Liver (tissue), 9 donors: ENCODE results near the gene WFS1. TPM values are rescaled to one million over a fixed set of nuclear protein-coding genes. Genes with fewer than 3 reads are reported as not detected.

Experiments used
- DNase-seq: peaks from one replicate; pipeline ENCODE4 v3.0.0-alpha.2; 2017; ENCODE audit warnings: low spot score
- H3K27ac ChIP-seq, 2 donors: one replicate each; pipeline ENCODE4 v1.7.0; 2013; ENCODE audit warnings: inconsistent platforms in 2 of 2, low read length in 2 of 2, control low read depth in 1 of 2, low read depth in 1 of 2, mild to moderate bottlenecking in 1 of 2
- H3K27me3 ChIP-seq, 4 donors: one replicate each; pipeline versions ENCODE4 v1.6.1 to v1.7.0; 2013; ENCODE audit warnings: low read length in 3 of 4, inconsistent platforms in 1 of 4, mild to moderate bottlenecking in 1 of 4, moderate library complexity in 1 of 4; ENCODE audit not compliant: control insufficient read depth in 4 of 4, insufficient read depth in 4 of 4
- H3K36me3 ChIP-seq, 4 donors: one replicate each; pipeline versions ENCODE4 v1.6.1 to v1.7.0; 2013; ENCODE audit warnings: low read length in 3 of 4, mild to moderate bottlenecking in 3 of 4, low read depth in 1 of 4, moderate library complexity in 1 of 4; ENCODE audit not compliant: control insufficient read depth in 4 of 4, insufficient read depth in 3 of 4
- H3K4me1 ChIP-seq, 4 donors: one replicate each; pipeline versions ENCODE4 v1.6.1 to v1.7.0; 2013; ENCODE audit warnings: low read length in 3 of 4, mild to moderate bottlenecking in 3 of 4, moderate library complexity in 1 of 4; ENCODE audit not compliant: control insufficient read depth in 4 of 4, insufficient read depth in 4 of 4
- H3K4me3 ChIP-seq, 3 donors: one replicate each; pipeline versions ENCODE4 v1.6.1 to v1.7.0; 2013; ENCODE audit warnings: low read length in 3 of 3, control low read depth in 1 of 3, low read depth in 1 of 3, mild to moderate bottlenecking in 1 of 3
- H3K9ac ChIP-seq, 2 donors: one replicate each; pipeline ENCODE4 v1.7.0; 2013; ENCODE audit warnings: low read length in 2 of 2, mild to moderate bottlenecking in 2 of 2, moderate library complexity in 2 of 2, control low read depth in 1 of 2, low read depth in 1 of 2
- H3K9me3 ChIP-seq, 4 donors: one replicate each; pipeline versions ENCODE4 v1.6.1 to v1.7.0; 2013; ENCODE audit warnings: low read length in 3 of 4; ENCODE audit not compliant: control insufficient read depth in 4 of 4
- CTCF ChIP-seq: fragments of 150-350 bp; IDR thresholded peaks from 2 replicates; pipeline ENCODE4 v1.5.1; 2017; ENCODE audit warnings: improper control_type of control experiment, low read depth, low read length; ENCODE audit not compliant: missing input control
- EGR1 ChIP-seq, 2 donors: IDR thresholded peaks; 2 replicates each; pipeline ENCODE4 v1.6.1; 2016 to 2018; ENCODE audit warnings: antibody characterized with exemption in 2 of 2, low read depth in 2 of 2
- FOXA1 ChIP-seq: IDR thresholded peaks from 2 replicates; pipeline ENCODE4 v1.6.1; 2016; ENCODE audit warnings: antibody characterized with exemption
- FOXA2 ChIP-seq: IDR thresholded peaks from 2 replicates; pipeline ENCODE4 v1.6.1; 2016; ENCODE audit warnings: antibody characterized with exemption
- GABPA ChIP-seq, 2 donors: IDR thresholded peaks in 1 of 2; conservative IDR thresholded peaks in 1 of 2; 2 replicates each; pipeline ENCODE4 v1.6.1; 2016; ENCODE audit warnings: antibody characterized with exemption in 2 of 2, mild to moderate bottlenecking in 1 of 2, moderate library complexity in 1 of 2
- HNF4A ChIP-seq, 2 donors: conservative IDR thresholded peaks; 2 replicates each; pipeline ENCODE4 v1.6.1; 2016; ENCODE audit warnings: antibody characterized with exemption in 2 of 2, mild to moderate bottlenecking in 2 of 2
- HNF4G ChIP-seq: IDR thresholded peaks from 2 replicates; pipeline ENCODE4 v1.6.1; 2016; ENCODE audit warnings: antibody characterized with exemption
- MAX ChIP-seq: IDR thresholded peaks from 2 replicates; pipeline ENCODE4 v1.6.1; 2016; ENCODE audit warnings: antibody characterized with exemption
- NR2F2 ChIP-seq: IDR thresholded peaks from 2 replicates; pipeline ENCODE4 v1.6.1; 2016; ENCODE audit warnings: antibody characterized with exemption
- RAD21 ChIP-seq, 2 donors: IDR thresholded peaks; 2 replicates each; pipeline ENCODE4 v1.6.1; 2016; ENCODE audit warnings: antibody characterized with exemption in 2 of 2, mild to moderate bottlenecking in 2 of 2
- REST ChIP-seq: IDR thresholded peaks from 2 replicates; pipeline ENCODE4 v1.6.1; 2016; ENCODE audit warnings: antibody characterized with exemption, mild to moderate bottlenecking
- RXRA ChIP-seq, 2 donors: IDR thresholded peaks; 2 replicates each; pipeline ENCODE4 v1.6.1; 2017 to 2018; ENCODE audit warnings: antibody characterized with exemption in 2 of 2, mild to moderate bottlenecking in 1 of 2
- SP1 ChIP-seq: IDR thresholded peaks from 2 replicates; pipeline ENCODE4 v1.6.1; 2018; ENCODE audit warnings: antibody characterized with exemption, mild to moderate bottlenecking
- TAF1 ChIP-seq: conservative IDR thresholded peaks from 2 replicates; pipeline ENCODE4 v1.6.1; 2016; ENCODE audit warnings: antibody characterized with exemption, mild to moderate bottlenecking
- ZBTB33 ChIP-seq: IDR thresholded peaks from 2 replicates; pipeline ENCODE4 v1.6.1; 2016; ENCODE audit warnings: antibody characterized with exemption
- WGBS: extraction: QIAGEN DNeasy Blood & Tissue Kit; methylation state at CpG from one replicate; pipeline ENCODE4 v1.1.7; 2013; 5-methylcytosine and 5-hydroxymethylcytosine counted together
- polyA plus RNA-seq, 2 donors: library from polyadenylated mRNA; stranded (reverse) in 1 of 2; unstranded in 1 of 2; fragments of 200-250 nt in 1 of 2; fragments of >200 nt in 1 of 2; fragmentation: Nextera tagmentation in 1 of 2; extraction: Ambion mirVana in 1 of 2; gene quantifications; one replicate each; pipeline versions ENCODE4 v1.2.1 to v1.2.3, GENCODE V29; 2013 to 2015
- total RNA-seq, 2 donors: library from RNA; depleted of rRNA; stranded (reverse); fragments of >200 nt; gene quantifications; one replicate each; pipeline ENCODE4 v1.2.3, GENCODE V29; 2014
- donor health status: healthy.
- donor health status: healthy.
- donor health status: healthy.
- donor health status: healthy.
- donor health status: healthy.

Gene WFS1
- total and polyA plus RNA-seq, 4 donors = 6.0 to 23.9 (median 13.0) TPM

GRCh38 chr4:6270636-6271121, 1.0 kb downstream of the WFS1 start:
- WGBS = 42% methylated on average over 8 of the region's 8 CpGs
- TF ChIP-seq SP1 = no peak
- no peak for TF ChIP-seq REST
- peak in 1 of 2 donors; percentile 10 for TF ChIP-seq RXRA (IDR thresholded peaks at IDR 0.05)
- no peak for TF ChIP-seq FOXA2
- TF ChIP-seq MAX = no peak
- TF ChIP-seq EGR1 (IDR thresholded peaks at IDR 0.05; ENCODE audit: low read depth in 2 of 2) = no peak
- no peak for TF ChIP-seq HNF4A (conservative IDR thresholded peaks at IDR 0.05)
- Histone ChIP-seq H3K4me3 (peak overlapping the region; percentile 34 to 92 (median 36)), H3K9me3 (no peaks in the 10 kb centered on the region), H3K27ac (no peak overlapping the region), H3K27me3 (no peaks in the 10 kb centered on the region), H3K4me1 (peaks cover 2 to 21% (median 12%) of the 10 kb centered on the region in 4 donors), H3K36me3 (no peaks in the 10 kb centered on the region), H3K9ac (no peak overlapping the region)
- no peak for DNase-seq

- Histone ChIP-seq H3K27me3 (no peaks in the 10 kb centered on the region), H3K4me3 (no peak overlapping the region), H3K9ac (no peak overlapping the region), H3K9me3 (no peaks in the 10 kb centered on the region), H3K4me1 (peaks cover 2 to 21% (median 12%) of the 10 kb centered on the region in 4 donors), H3K27ac (no peak overlapping the region), H3K36me3 (no peaks in the 10 kb centered on the region)
- TF ChIP-seq SP1 = no peak
- TF ChIP-seq EGR1 (IDR thresholded peaks at IDR 0.05; ENCODE audit: low read depth in 2 of 2) = no peak
- no peak for TF ChIP-seq FOXA2
- TF ChIP-seq CTCF = no peak
- no peak for TF ChIP-seq TAF1
- no peak for TF ChIP-seq MAX
- TF ChIP-seq HNF4G = no peak
- TF ChIP-seq ZBTB33 = no peak
- no peak for TF ChIP-seq HNF4A (conservative IDR thresholded peaks at IDR 0.05)
- no peak for TF ChIP-seq FOXA1
- TF ChIP-seq RAD21 (IDR thresholded peaks at IDR 0.05) = no peak
- no peak for TF ChIP-seq NR2F2
- no peak for TF ChIP-seq GABPA (IDR thresholded peaks at IDR 0.05 in 1 of 2, conservative IDR thresholded peaks at IDR 0.05 in 1 of 2)
- 87% methylated on average over 9 of the region's 9 CpGs for WGBS
- DNase-seq = no peak
Measured at GRCh38 chr4:6271206-6271605, 1.6 kb downstream of the WFS1 start.
